Loucy (cell line): Measurements from ENCODE around the gene FITM2.

ENCODE experiments used
- EZH2phosphoT487 ChIP-seq: fragments of 200-600 bp; IDR thresholded peaks from 2 replicates; pipeline ENCODE4 v1.6.1; 2018; ENCODE audit warnings: antibody characterized with exemption, mild to moderate bottlenecking, moderate library complexity, borderline replicate concordance
- TF ChIP-seq, protein P1 (sequence below): fragments of 200-600 bp; sonication (generic); conservative IDR thresholded peaks from 2 replicates; pipeline ENCODE4 v1.5.1; 2014; ENCODE audit warnings: mild to moderate bottlenecking, antibody characterized with exemption, low read length

GRCh38 chr20:44357020-44357419 lies 46.0 kb upstream of the FITM2 start:
- TF ChIP-seq, protein P1, sequence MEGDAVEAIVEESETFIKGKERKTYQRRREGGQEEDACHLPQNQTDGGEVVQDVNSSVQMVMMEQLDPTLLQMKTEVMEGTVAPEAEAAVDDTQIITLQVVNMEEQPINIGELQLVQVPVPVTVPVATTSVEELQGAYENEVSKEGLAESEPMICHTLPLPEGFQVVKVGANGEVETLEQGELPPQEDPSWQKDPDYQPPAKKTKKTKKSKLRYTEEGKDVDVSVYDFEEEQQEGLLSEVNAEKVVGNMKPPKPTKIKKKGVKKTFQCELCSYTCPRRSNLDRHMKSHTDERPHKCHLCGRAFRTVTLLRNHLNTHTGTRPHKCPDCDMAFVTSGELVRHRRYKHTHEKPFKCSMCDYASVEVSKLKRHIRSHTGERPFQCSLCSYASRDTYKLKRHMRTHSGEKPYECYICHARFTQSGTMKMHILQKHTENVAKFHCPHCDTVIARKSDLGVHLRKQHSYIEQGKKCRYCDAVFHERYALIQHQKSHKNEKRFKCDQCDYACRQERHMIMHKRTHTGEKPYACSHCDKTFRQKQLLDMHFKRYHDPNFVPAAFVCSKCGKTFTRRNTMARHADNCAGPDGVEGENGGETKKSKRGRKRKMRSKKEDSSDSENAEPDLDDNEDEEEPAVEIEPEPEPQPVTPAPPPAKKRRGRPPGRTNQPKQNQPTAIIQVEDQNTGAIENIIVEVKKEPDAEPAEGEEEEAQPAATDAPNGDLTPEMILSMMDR, result no peak
- TF ChIP-seq EZH2phosphoT487, result no peak
